H1 (cell line): ENCODE results near the gene ZNF641. TPM values are rescaled to one million over a fixed set of nuclear protein-coding genes. Genes with fewer than 3 reads are reported as not detected.

Source experiments
- CTCF ChIA-PET: fragments of 300-600 bp; sonication (Branson Sonifier 250); formaldehyde crosslinking; loops from one replicate; lab custom pipeline; 2021; ENCODE audit not compliant: partially characterized antibody; lab: Charles Lee
- POLR2A ChIA-PET: fragments of 300-600 bp; sonication (Branson Sonifier 250); formaldehyde crosslinking; loops from one replicate; lab custom pipeline; 2021; ENCODE audit warnings: inconsistent platforms; ENCODE audit not compliant: partially characterized antibody; lab: Charles Lee
- DNase-seq, 2 experiments: peaks; one replicate each; pipeline versions ENCODE4 v3.0.0 to v3.0.0-alpha.2; 2010 to 2022; ENCODE audit warnings: low spot score in 2 of 2, low read depth in 1 of 2, mixed read lengths in 1 of 2
- FAIRE-seq: peaks from 2 replicates; lab custom pipeline; 2011; peaks lifted over from hg19 to GRCh38; lab: Jason Lieb, UNC
- H2AFZ ChIP-seq: 2 replicates; pipeline ENCODE4 v1.8.1; 2012; ENCODE audit warnings: low read length, inconsistent platforms
- H2AK5ac ChIP-seq: 2 replicates; pipeline ENCODE4 v1.6.1; 2013; ENCODE audit warnings: low read depth, low read length
- H2BK120ac ChIP-seq: replicated peaks from 2 replicates; pipeline ENCODE3; 2013; ENCODE audit warnings: low read depth, low read length, inconsistent platforms
- H2BK12ac ChIP-seq: 2 replicates; pipeline ENCODE4 v1.6.1; 2013; ENCODE audit warnings: low read depth, low read length
- H2BK15ac ChIP-seq: 2 replicates; pipeline ENCODE4 v1.6.1; 2013; ENCODE audit warnings: low read length
- H2BK20ac ChIP-seq: 2 replicates; pipeline ENCODE4 v1.6.1; 2013; ENCODE audit warnings: low read length
- H2BK5ac ChIP-seq: 2 replicates; pipeline ENCODE4 v1.6.1; 2013; ENCODE audit warnings: low read depth, low read length
- H3K14ac ChIP-seq: 2 replicates; pipeline ENCODE4 v1.6.1; 2013; ENCODE audit warnings: inconsistent platforms; ENCODE audit not compliant: insufficient read length
- H3K18ac ChIP-seq: 2 replicates; pipeline ENCODE4 v1.6.1; 2013; ENCODE audit warnings: low read length; ENCODE audit errors: extremely low read depth
- H3K23ac ChIP-seq: 2 replicates; pipeline ENCODE4 v1.6.1; 2013; ENCODE audit warnings: inconsistent platforms; ENCODE audit not compliant: insufficient read length
- H3K23me2 ChIP-seq: 2 replicates; pipeline ENCODE4 v1.6.1; 2013; ENCODE audit warnings: low read depth, low read length
- H3K27ac ChIP-seq: 2 replicates; pipeline ENCODE4 v1.6.1; 2011; ENCODE audit warnings: low read depth, low read length, inconsistent platforms
- H3K27me3 ChIP-seq, 4 experiments: replicated peaks in 1 of 4; 1 replicate in 1 of 4; 2 replicates in 3 of 4; pipeline versions ENCODE4 v1.6.1 to v1.8.1; 2011 to 2013; ENCODE audit warnings: low read length in 3 of 4, mild to moderate bottlenecking in 3 of 4, inconsistent platforms in 2 of 4, mixed read lengths in 2 of 4, moderate library complexity in 1 of 4; ENCODE audit not compliant: control insufficient read depth in 3 of 4, insufficient read depth in 3 of 4; ENCODE audit errors: extremely low read depth in 1 of 4
- H3K36me3 ChIP-seq, 4 experiments: 2 replicates each; pipeline versions ENCODE4 v1.6.1 to v1.8.1; 2011 to 2013; ENCODE audit warnings: mild to moderate bottlenecking in 4 of 4, low read length in 3 of 4, moderate library complexity in 2 of 4, control low read depth in 1 of 4, inconsistent platforms in 1 of 4; ENCODE audit not compliant: insufficient read depth in 4 of 4, control insufficient read depth in 2 of 4
- H3K4ac ChIP-seq: replicated peaks from 2 replicates; pipeline ENCODE3; 2013; ENCODE audit warnings: low read length, low read depth, mixed read lengths, inconsistent platforms; ENCODE audit not compliant: insufficient read length
- H3K4me1 ChIP-seq, 4 experiments: replicated peaks in 1 of 4; 1 replicate in 1 of 4; 2 replicates in 3 of 4; pipeline versions ENCODE4 v1.6.1 to v1.8.1; 2011 to 2013; ENCODE audit warnings: low read length in 3 of 4, inconsistent platforms in 2 of 4, mixed read lengths in 1 of 4; ENCODE audit not compliant: insufficient read depth in 4 of 4, control insufficient read depth in 3 of 4
- H3K4me2 ChIP-seq, 2 experiments: 2 replicates each; pipeline versions ENCODE4 v1.6.1 to v1.8.1; 2011 to 2013; ENCODE audit warnings: low read depth in 2 of 2, low read length in 2 of 2, control low read depth in 1 of 2, inconsistent platforms in 1 of 2, mild to moderate bottlenecking in 1 of 2; ENCODE audit not compliant: insufficient read depth in 1 of 2
- H3K4me3 ChIP-seq, 4 experiments: fragments of 200-600, 300-600 bp in 1 of 4; sonication (generic), shearing (Covaris generic), sonication (Bioruptor Twin) in 1 of 4; 2 replicates each; pipeline versions ENCODE4 v1.5.1 to v1.8.1; 2011 to 2016; ENCODE audit warnings: low read length in 4 of 4, low read depth in 3 of 4, control low read depth in 2 of 4, inconsistent platforms in 2 of 4, mild to moderate bottlenecking in 2 of 4, mixed read lengths in 1 of 4, moderate library complexity in 1 of 4; ENCODE audit not compliant: insufficient read depth in 2 of 4; ENCODE audit errors: extremely low read depth in 1 of 4
- H3K56ac ChIP-seq: replicated peaks from 2 replicates; pipeline ENCODE3; 2013; ENCODE audit warnings: low read depth, mild to moderate bottlenecking, mixed read lengths, low read length, inconsistent platforms; ENCODE audit not compliant: insufficient read length
- H3K79me1 ChIP-seq: 2 replicates; pipeline ENCODE4 v1.6.1; 2013; ENCODE audit warnings: low read depth, low read length, control low read depth
- H3K79me2 ChIP-seq, 2 experiments: 2 replicates each; pipeline versions ENCODE4 v1.6.1 to v1.8.1; 2012 to 2013; ENCODE audit warnings: low read length in 2 of 2, mild to moderate bottlenecking in 2 of 2, inconsistent platforms in 1 of 2; ENCODE audit not compliant: insufficient read depth in 2 of 2, control insufficient read depth in 1 of 2
- H3K9ac ChIP-seq, 4 experiments: replicated peaks in 1 of 4; 1 replicate in 1 of 4; 2 replicates in 3 of 4; pipeline versions ENCODE4 v1.6.1 to v1.8.1; 2011 to 2013; ENCODE audit warnings: low read depth in 3 of 4, low read length in 3 of 4, control low read depth in 2 of 4, mild to moderate bottlenecking in 2 of 4, moderate library complexity in 2 of 4, inconsistent platforms in 1 of 4; ENCODE audit errors: extremely low read depth in 1 of 4
- H3K9me3 ChIP-seq, 2 experiments: 2 replicates each; pipeline versions ENCODE4 v1.6.1 to v1.8.1; 2012 to 2013; ENCODE audit warnings: mild to moderate bottlenecking in 2 of 2, moderate library complexity in 2 of 2, control low read depth in 1 of 2, inconsistent platforms in 1 of 2, low read depth in 1 of 2, low read length in 1 of 2, mixed read lengths in 1 of 2; ENCODE audit not compliant: insufficient read depth in 2 of 2
- H4K20me1 ChIP-seq, 2 experiments: replicated peaks in 1 of 2; 2 replicates each; pipeline versions ENCODE3 to v1.8.1; 2011 to 2013; ENCODE audit warnings: inconsistent platforms in 2 of 2, low read length in 2 of 2, mild to moderate bottlenecking in 1 of 2; ENCODE audit not compliant: insufficient read depth in 2 of 2, control insufficient read depth in 1 of 2
- H4K5ac ChIP-seq: 2 replicates; pipeline ENCODE4 v1.6.1; 2013; ENCODE audit warnings: low read length, low read depth, mixed read lengths, inconsistent platforms; ENCODE audit not compliant: insufficient read length
- H4K8ac ChIP-seq: 2 replicates; pipeline ENCODE4 v1.8.0; 2013; ENCODE audit warnings: mild to moderate bottlenecking, moderate library complexity, low read length, inconsistent platforms; ENCODE audit not compliant: insufficient read depth; ENCODE audit errors: extremely low read depth
- H4K91ac ChIP-seq: replicated peaks from 2 replicates; pipeline ENCODE3; 2013; ENCODE audit warnings: low read length, mixed read lengths, inconsistent platforms; ENCODE audit not compliant: insufficient read length
- ATF2 ChIP-seq: IDR thresholded peaks from 2 replicates; pipeline ENCODE4 v1.6.1; 2012; ENCODE audit warnings: low read length, inconsistent platforms
- BRCA1 ChIP-seq: IDR thresholded peaks from 2 replicates; pipeline ENCODE4 v1.6.1; 2012; ENCODE audit warnings: low read depth, low read length, improper control_type of control experiment
- CBX8 ChIP-seq: fragments of 300-800, 300-1000 bp; sonication (generic); IDR thresholded peaks from 2 replicates; pipeline ENCODE4 v1.7.1; 2016; ENCODE audit warnings: low read depth, low read length, borderline replicate concordance
- CHD1 ChIP-seq: IDR thresholded peaks from 2 replicates; pipeline ENCODE4 v1.6.1; 2012; ENCODE audit warnings: low read depth, low read length, improper control_type of control experiment
- EZH2 ChIP-seq: fragments of 200-600 bp; sonication (generic); IDR thresholded peaks from 2 replicates; pipeline ENCODE4 v1.7.1; 2012; ENCODE audit warnings: low read depth, mild to moderate bottlenecking, moderate library complexity, low read length, inconsistent platforms; ENCODE audit not compliant: severe bottlenecking
- FOSL1 ChIP-seq: IDR thresholded peaks from 2 replicates; pipeline ENCODE4 v1.6.1; 2011; ENCODE audit warnings: mild to moderate bottlenecking, low read depth, low read length, moderate library complexity; ENCODE audit not compliant: insufficient read depth
- GABPA ChIP-seq: IDR thresholded peaks from 2 replicates; pipeline ENCODE4 v1.6.1; 2011; ENCODE audit warnings: mild to moderate bottlenecking, low read length, moderate library complexity, borderline replicate concordance; ENCODE audit not compliant: insufficient read depth
- GTF2F1 ChIP-seq: IDR thresholded peaks from 2 replicates; pipeline ENCODE4 v1.6.1; 2012; ENCODE audit warnings: low read depth, low read length, improper control_type of control experiment, borderline replicate concordance
- JUN ChIP-seq: IDR thresholded peaks from 2 replicates; pipeline ENCODE4 v1.6.1; 2011; ENCODE audit warnings: low read depth, mild to moderate bottlenecking, improper control_type of control experiment, low read length
- POU5F1 ChIP-seq: IDR thresholded peaks from 2 replicates; pipeline ENCODE4 v1.6.1; 2011; ENCODE audit warnings: low read depth, mild to moderate bottlenecking, low read length, moderate library complexity
- RFX5 ChIP-seq: IDR thresholded peaks from 2 replicates; pipeline ENCODE4 v1.6.1; 2011; ENCODE audit warnings: low read depth, low read length, improper control_type of control experiment, borderline replicate concordance
- RXRA ChIP-seq: IDR thresholded peaks from 2 replicates; pipeline ENCODE4 v1.6.1; 2011; ENCODE audit warnings: low read depth, mild to moderate bottlenecking, low read length, moderate library complexity; ENCODE audit not compliant: insufficient read depth
- TCF12 ChIP-seq: IDR thresholded peaks from 2 replicates; pipeline ENCODE4 v1.6.1; 2011; ENCODE audit warnings: low read depth, mild to moderate bottlenecking, low read length
- WGBS, 2 experiments: shearing (Covaris generic) in 1 of 2; methylation state at CpG; one replicate each; pipeline versions ENCODE4 v1.1.6 to v1.1.7; 2013 to 2015; ENCODE audit warnings: low lambda C conversion rate in 2 of 2, mixed read lengths in 2 of 2, inconsistent platforms in 1 of 2, low coverage in 1 of 2, missing lambda C conversion rate in 1 of 2; ENCODE audit not compliant: insufficient replicate concordance in 2 of 2, insufficient coverage in 1 of 2, insufficient read length in 1 of 2; ENCODE audit errors: extremely low coverage in 1 of 2, missing lambda C conversion rate in 1 of 2; 5-methylcytosine and 5-hydroxymethylcytosine counted together
- polyA plus RNA-seq, 7 experiments: library from polyadenylated mRNA; depleted of rRNA in 3 of 7; stranded (reverse) in 5 of 7; unstranded in 2 of 7; fragments of >200 nt in 5 of 7; fragments of 200-250 nt in 2 of 7; gene quantifications; 1 replicate in 5 of 7; 2 replicates in 1 of 7; 4 replicates in 1 of 7; pipeline versions ENCODE4 v1.2.1 to v1.2.3, GENCODE V29; 2011 to 2013; ENCODE audit warnings: missing spikeins in 2 of 7, mixed read lengths in 2 of 7
- total RNA-seq: library from RNA; stranded (reverse); fragmentation: NEBNext Ultra II Directional; extraction: Animal tissue kit (Norgen Biotek cat#: 25700); gene quantifications from 2 replicates; pipeline ENCODE4 v1.2.1, GENCODE V29; 2021

ZNF641 gene
- total and polyA plus RNA-seq, 2 of the 8 experiments (the other 6 are each of a cell fraction or from before 2014, with no cell fraction given) = 2.4 to 6.2 TPM

DNA sequence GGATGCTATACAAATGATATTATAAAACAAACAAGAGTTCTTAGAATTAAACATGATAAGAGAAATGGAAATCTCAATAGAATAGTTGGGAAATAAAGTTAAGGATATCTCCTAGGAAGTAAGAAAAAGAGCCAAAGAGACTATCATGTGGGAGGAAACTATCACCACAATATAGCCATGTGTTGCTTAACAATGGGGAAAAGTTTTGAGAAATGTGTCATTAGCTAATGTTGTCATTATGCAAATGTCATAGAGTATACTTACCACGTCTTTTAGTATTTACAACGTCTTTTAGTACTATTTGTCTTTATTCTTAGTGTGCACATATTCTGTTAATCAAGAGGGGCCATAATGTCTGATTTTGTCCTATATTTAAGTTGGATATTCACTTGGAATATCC lies 58.7 kb downstream of the ZNF641 start:
- Histone ChIP-seq H3K4ac (no peak overlapping the region), H4K20me1 (no peaks in the 10 kb centered on the region), H2BK5ac (no peak overlapping the region), H3K9me3 (peaks cover 0 to 3% of the 10 kb centered on the region in 2 experiments; a peak in 2 of 4 replicates), H3K27ac (no peak overlapping the region), H3K79me1 (no peaks in the 10 kb centered on the region), H4K91ac (no peak overlapping the region), H2BK20ac (no peak overlapping the region), H2AFZ (no peak overlapping the region), H2BK15ac (no peak overlapping the region), H3K79me2 (no peaks in the 10 kb centered on the region), H4K8ac (no peak overlapping the region), H3K14ac (no peak overlapping the region), H3K36me3 (no peaks in the 10 kb centered on the region), H3K9ac (no peak overlapping the region), H3K23ac (no peak overlapping the region), H2BK120ac (no peak overlapping the region), H3K4me3 (no peak overlapping the region), H4K5ac (no peak overlapping the region), H2BK12ac (no peak overlapping the region), H3K27me3 (no peaks in the 10 kb centered on the region), H2AK5ac (no peak overlapping the region), H3K23me2 (no peaks in the 10 kb centered on the region), H3K4me1 (no peaks in the 10 kb centered on the region), H3K18ac (no peak overlapping the region), H3K56ac (no peak overlapping the region), H3K4me2 (no peak overlapping the region)
- WGBS, 2 experiments = 58% methylated on average over 2 of the region's 2 CpGs; no CpG with 5 or more reads in 1 of the 2 experiments
- DNase-seq (no peak), FAIRE-seq (no peak)
- ChIA-PET CTCF (interaction anchor here (0.6 kb wide), 1 partner anchor 12 kb away, joined by 3 read pairs; no protein-coding TSS in a partner anchor), POLR2A (no interaction called here)
- TF ChIP-seq CBX8 (no peak), JUN (no peak), TCF12 (no peak), POU5F1 (no peak), GTF2F1 (no peak), CHD1 (no peak), RXRA (no peak), GABPA (no peak), RFX5 (no peak), EZH2 (no peak), ATF2 (no peak), FOSL1 (no peak), BRCA1 (no peak)
